Inferior parietal cortex (tissue), 1 donor: Measurements from ENCODE around the gene CERK.
"Not testable (repeated sequence)": the region's sequence is repeated elsewhere in the genome, so short reads cannot be mapped to it uniquely, and the experiment has no call there.

ENCODE experiments used
- DNase-seq: peaks from one replicate; pipeline ENCODE4 v3.0.0-alpha.2; 2016; ENCODE audit errors: extremely low spot score

The CERK gene

GRCh38 chr22:46748908-46749675, 11.0 kb upstream of the CERK start:
- no peak for DNase-seq

GRCh38 chr22:46748206-46748907, 10.3 kb upstream of the CERK start:
- no peak for DNase-seq

GRCh38 chr22:46747646-46748045, 9.6 kb upstream of the CERK start:
- DNase-seq = no peak

- DNase-seq = no peak
Observed at GRCh38 chr22:46746620-46747019, 8.6 kb upstream of the CERK start.

- DNase-seq = no peak
Observed at GRCh38 chr22:46746192-46746591, 8.1 kb upstream of the CERK start.

- no peak for DNase-seq
Observed at GRCh38 chr22:46744581-46744980, 6.5 kb upstream of the CERK start.

- DNase-seq = no peak
Observed at GRCh38 chr22:46742576-46743221, 4.6 kb upstream of the CERK start.

GRCh38 chr22:46741974-46742519, 4.0 kb upstream of the CERK start:
- DNase-seq = no peak

GRCh38 chr22:46740910-46741780, 3.1 kb upstream of the CERK start:
- no peak for DNase-seq

GRCh38 chr22:46739094-46739870, 1.2 kb upstream of the CERK start:
- DNase-seq = no peak

- no peak for DNase-seq
Observed at GRCh38 chr22:46738647-46739093, 618 bp upstream of the CERK start.

- DNase-seq = peak; percentile 13
Observed at GRCh38 chr22:46737105-46737975, 712 bp downstream of the CERK start.

- no peak for DNase-seq
Observed at GRCh38 chr22:46736705-46737104, 1.3 kb downstream of the CERK start.

GRCh38 chr22:46735747-46736608, 2.1 kb downstream of the CERK start:
- no peak for DNase-seq

GRCh38 chr22:46734830-46735453, 3.1 kb downstream of the CERK start:
- DNase-seq = no peak

- not testable (repeated sequence) for DNase-seq
Observed at GRCh38 chr22:46734213-46734722, 3.8 kb downstream of the CERK start.

- DNase-seq = no peak
Observed at GRCh38 chr22:46732513-46732912, 5.5 kb downstream of the CERK start.

- DNase-seq = no peak
Observed at GRCh38 chr22:46732041-46732379, 6.0 kb downstream of the CERK start.
